GM21786 (cell line): ENCODE data around the gene PALLD.
"Not testable (repeated sequence)": the region's sequence is repeated elsewhere in the genome, so short reads cannot be mapped to it uniquely, and the experiment has no call there.

Experiments used
- ATAC-seq: cut with Tn5 transposase; IDR thresholded peaks from one replicate; pipeline ENCODE4 v1.9.1; 2021; ENCODE audit not compliant: unreplicated experiment

Gene PALLD

GRCh38 chr4:168496834-168497233 is at the start of gene PALLD:
PALLD (plus strand) TSS chr4:168497052.
- ATAC-seq: no peak

DNA sequence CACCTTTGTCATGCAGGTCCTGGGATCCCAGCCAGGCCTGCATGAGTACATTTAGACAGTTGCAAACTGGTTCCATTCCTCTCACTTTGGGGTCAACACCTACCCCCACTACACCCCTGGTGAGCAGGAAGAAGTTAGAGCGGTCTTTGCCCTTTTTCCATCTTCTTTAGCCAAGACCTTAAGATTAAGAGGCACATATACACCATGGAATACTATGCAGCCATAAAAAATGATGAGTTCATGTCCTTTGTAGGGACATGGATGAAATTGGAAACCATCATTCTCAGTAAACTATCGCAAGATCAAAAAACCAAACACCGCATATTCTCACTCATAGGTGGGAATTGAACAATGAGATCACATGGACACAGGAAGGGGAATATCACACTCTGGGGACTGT is 47.8 kb upstream of the PALLD start:
- ATAC-seq: not testable (repeated sequence)

- no peak for ATAC-seq
These were observed 47.0 kb upstream of the PALLD start for GRCh38 chr4:168449719-168450452.

GRCh38 chr4:168451331-168451730 is 45.5 kb upstream of the PALLD start:
- peak; percentile 29 for ATAC-seq

- ATAC-seq: peak; percentile 93
These were observed 45.0 kb upstream of the PALLD start for GRCh38 chr4:168451744-168452390.

DNA sequence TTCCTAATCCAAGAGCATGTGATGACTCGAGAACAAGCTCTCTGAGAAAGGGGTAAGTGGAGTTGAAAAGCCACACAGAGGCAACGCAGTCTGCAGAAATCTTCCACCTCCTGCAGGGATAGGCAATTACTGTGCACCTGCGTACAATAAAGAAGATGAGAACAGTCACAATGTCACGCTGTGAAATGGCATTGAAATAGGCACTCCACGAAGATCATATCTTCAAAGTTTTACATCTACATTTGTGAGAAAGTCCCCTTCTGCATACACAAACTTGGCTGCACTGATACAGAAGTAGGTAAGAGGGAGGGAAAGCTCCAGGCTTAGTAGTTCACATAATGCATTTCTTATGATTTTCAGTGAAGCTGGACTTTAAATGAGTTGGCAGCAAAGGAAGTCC is 43.7 kb upstream of the PALLD start:
- ATAC-seq: no peak

GRCh38 chr4:168458256-168458655 is 38.6 kb upstream of the PALLD start:
- ATAC-seq: not testable (repeated sequence)

DNA sequence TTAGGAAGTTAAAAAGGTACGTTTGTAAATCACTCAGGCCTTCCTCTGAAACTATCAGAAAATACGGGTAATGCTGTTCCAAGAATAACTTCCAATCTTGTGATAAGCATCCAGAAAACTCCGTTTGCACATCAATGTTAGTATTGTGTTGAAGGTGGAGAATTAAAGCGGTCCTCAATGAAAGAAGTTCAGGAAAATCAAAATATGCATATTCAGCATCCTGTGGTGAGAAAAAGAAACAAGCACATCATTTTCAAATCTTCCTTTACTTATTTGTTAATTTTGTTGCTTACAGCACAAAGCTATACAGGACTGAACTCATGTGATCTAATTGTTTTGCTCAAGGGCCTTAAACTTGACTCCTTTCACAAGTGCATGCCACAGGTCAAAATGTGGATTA is 35.0 kb upstream of the PALLD start:
- no peak for ATAC-seq

DNA sequence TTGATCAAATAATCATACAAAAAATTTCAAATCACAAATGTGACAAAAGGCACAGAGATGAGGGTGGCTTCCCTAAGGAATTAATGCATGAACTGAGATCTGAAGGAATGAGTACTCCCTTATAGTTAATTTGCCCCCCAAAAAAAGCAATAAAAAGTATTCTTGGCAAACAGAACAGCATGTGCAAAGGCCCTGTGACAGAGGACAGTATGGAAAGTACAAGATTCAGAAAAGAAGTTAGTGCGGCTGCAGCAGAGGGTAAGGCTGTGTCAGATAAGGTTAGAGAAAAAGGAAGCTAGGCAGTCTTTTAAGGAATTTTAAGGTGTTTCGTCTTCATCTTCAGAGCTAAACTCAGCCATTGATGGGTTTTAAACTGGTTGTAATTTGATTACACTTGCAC is 23.9 kb upstream of the PALLD start:
- no peak for ATAC-seq

GRCh38 chr4:168474660-168475320 is 22.1 kb upstream of the PALLD start:
- ATAC-seq: no peak

DNA sequence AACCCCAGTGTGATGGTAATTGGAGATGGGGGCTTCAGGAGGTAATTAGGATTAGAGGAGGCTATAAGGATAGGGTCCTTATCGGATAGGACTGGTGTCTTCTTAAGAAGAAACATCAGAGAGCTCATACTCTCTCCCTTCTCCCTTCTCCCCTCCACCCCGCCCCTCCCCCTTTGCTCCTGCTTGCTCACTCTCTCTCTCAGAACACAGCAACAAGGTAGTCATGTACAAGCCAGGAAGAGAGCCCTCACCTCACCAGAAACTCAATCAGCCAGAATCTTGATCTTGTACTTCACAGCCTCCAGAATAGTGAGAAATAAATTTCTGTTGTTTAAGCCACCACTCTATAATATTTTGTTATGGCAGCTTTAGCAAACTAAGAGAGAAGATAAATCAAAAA is 21.1 kb upstream of the PALLD start:
- ATAC-seq: no peak

DNA sequence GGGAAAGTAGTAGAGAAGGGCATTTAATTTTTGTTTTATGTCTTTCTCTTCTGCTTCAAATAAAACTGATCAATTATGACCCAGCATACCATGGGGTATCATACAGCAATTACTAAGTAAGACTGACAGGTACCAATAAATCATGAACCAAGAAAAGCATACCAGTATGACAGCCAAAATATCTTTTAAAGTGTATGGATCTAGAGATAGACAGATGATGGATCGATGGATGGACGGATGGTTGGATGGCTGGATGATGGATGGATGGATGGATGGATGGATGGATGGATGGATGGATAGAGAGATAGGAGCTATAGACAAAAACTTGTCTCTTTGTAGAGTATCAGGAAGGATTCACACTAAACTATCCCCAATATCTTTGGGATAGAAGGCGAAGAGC is 18.0 kb upstream of the PALLD start:
- no peak for ATAC-seq

- peak; percentile 34 for ATAC-seq
These were observed 15.8 kb upstream of the PALLD start for GRCh38 chr4:168480931-168481611.

DNA sequence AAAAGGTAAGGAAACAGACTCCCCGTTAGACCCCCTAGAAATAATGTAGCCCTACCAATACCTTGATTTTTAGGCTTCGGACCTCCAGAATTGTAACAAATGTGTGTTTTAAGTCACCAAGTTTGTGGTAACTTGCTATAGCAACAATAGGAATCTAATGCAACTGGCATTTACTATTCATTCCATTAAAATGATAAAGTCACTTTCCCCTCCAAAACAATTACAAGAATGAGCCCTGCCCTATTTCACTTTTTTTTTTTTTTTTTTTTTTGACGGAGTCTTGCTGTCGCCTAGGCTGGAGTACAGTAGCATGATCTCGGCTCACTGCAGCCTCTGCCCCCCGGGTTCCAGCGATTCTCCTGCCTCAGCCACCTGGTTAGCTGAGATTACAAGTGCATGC is 13.0 kb upstream of the PALLD start:
- ATAC-seq: no peak

GRCh38 chr4:168484626-168485025 is 12.2 kb upstream of the PALLD start:
- no peak for ATAC-seq

- ATAC-seq: no peak
These were observed 11.5 kb upstream of the PALLD start for GRCh38 chr4:168485156-168485910.

DNA sequence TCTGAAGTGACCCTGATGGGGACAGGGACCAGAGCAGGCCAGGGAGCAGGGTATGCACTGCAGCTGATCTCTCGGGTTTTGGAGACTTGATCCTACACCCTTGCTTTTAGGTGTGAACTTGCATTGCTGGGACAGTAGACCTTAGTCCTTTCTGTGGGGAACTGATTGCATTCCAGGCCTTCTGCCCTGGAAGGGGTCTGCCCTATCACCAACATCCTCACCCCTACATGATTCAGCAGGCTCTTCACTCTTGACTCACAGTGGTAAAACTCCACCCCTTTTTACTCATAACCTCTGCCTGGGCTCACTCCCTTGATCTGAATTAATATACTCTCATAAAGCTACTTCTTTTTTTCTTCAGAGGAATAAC is 10.0 kb upstream of the PALLD start:
- ATAC-seq: no peak

GRCh38 chr4:168487282-168488035 is 9.4 kb upstream of the PALLD start:
- no peak for ATAC-seq

DNA sequence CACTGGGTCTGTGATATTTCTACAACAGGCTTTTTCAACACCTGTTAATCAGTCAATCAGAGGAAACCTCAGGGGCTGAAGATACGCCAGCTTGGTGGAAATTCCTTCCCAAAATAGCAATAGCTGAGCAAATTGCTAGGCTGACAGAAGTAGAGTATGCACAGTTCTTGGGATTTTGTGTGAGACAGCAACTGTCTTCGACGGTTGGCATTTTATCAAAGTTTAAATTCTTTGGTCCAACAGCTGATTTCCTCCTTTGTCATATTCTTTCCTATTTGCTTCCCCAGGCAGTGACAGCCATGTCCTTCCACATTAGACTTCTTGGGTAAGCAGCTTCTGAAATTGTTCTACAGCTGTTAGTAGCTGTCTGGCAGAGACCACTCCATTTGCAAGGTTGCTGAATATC is 8.0 kb upstream of the PALLD start:
- ATAC-seq: no peak

GRCh38 chr4:168489616-168490015 is 7.2 kb upstream of the PALLD start:
- ATAC-seq: no peak
